DMS 273 treated with DMSO at 0.1 percent for 48 hours (cell line): Measurements from ENCODE around the gene EWSR1.
A peak's percentile ranks its signal among the peaks of the same experiment; 100 is the strongest.
"Not testable (repeated sequence)": the region's sequence is repeated elsewhere in the genome, so short reads cannot be mapped to it uniquely, and the experiment has no call there.

Experiments
- DNase-seq: peaks from one replicate; lab custom pipeline; 2025; lab: John Stamatoyannopoulos, UW

The EWSR1 gene

GRCh38 chr22:29339381-29340235, 71.5 kb downstream of the EWSR1 start:
- no peak for DNase-seq

GRCh38 chr22:29340566-29340965, 72.5 kb downstream of the EWSR1 start:
- no peak for DNase-seq

- DNase-seq, result no peak
Observed at GRCh38 chr22:29341056-29341848, 73.2 kb downstream of the EWSR1 start.

- DNase-seq, result no peak
Observed at GRCh38 chr22:29341849-29342127, 73.7 kb downstream of the EWSR1 start.

GRCh38 chr22:29342177-29342576, 74.1 kb downstream of the EWSR1 start:
- DNase-seq, result no peak

GRCh38 chr22:29342577-29343312, 74.7 kb downstream of the EWSR1 start:
- peak; percentile 54 for DNase-seq

GRCh38 chr22:29343313-29343805, 75.3 kb downstream of the EWSR1 start:
- DNase-seq, result peak; percentile 99

GRCh38 chr22:29344137-29344536, 76.1 kb downstream of the EWSR1 start:
- DNase-seq, result peak; percentile 66

- not testable (repeated sequence) for DNase-seq
Observed at GRCh38 chr22:29344889-29345288, 76.8 kb downstream of the EWSR1 start.

GRCh38 chr22:29345932-29346331, 77.9 kb downstream of the EWSR1 start:
- DNase-seq, result no peak

- peak; percentile 89 for DNase-seq
Observed at GRCh38 chr22:29346659-29347058, 78.6 kb downstream of the EWSR1 start.

GRCh38 chr22:29348041-29348440, 80.0 kb downstream of the EWSR1 start:
- DNase-seq, result no peak

- DNase-seq, result no peak
Observed at GRCh38 chr22:29348956-29349355, 80.9 kb downstream of the EWSR1 start.
